Thyroid gland (tissue), 4 donors: ENCODE measurements around the gene ABHD2.

Source experiments
- CTCF ChIP-seq, 6 experiments: fragments of 200-600 bp in 3 of 6; fragments of 450-650 bp in 3 of 6; sonication (generic) in 3 of 6; IDR thresholded peaks; one replicate each; pipeline ENCODE4 v1.5.1; 2016 to 2019; ENCODE audit warnings: antibody characterized with exemption in 6 of 6, mild to moderate bottlenecking in 2 of 6, inconsistent platforms in 1 of 6, moderate library complexity in 1 of 6
- POLR2A ChIP-seq, 2 donors: fragments of 450-650 bp; IDR thresholded peaks; one replicate each; pipeline ENCODE4 v1.6.1; 2017; ENCODE audit warnings: antibody characterized with exemption in 2 of 2, mild to moderate bottlenecking in 2 of 2, moderate library complexity in 1 of 2

- TF ChIP-seq CTCF (IDR thresholded peaks at IDR 0.05) = no peak
- TF ChIP-seq POLR2A (IDR thresholded peaks at IDR 0.05) = no peak
Observed at GRCh38 chr15:89146366-89146765, 58.1 kb downstream of the ABHD2 start.
